HL-60 (cell line): Measurements from ENCODE around the gene CCDC85C.

Source experiments
- GABPA ChIP-seq: IDR thresholded peaks from 2 replicates; pipeline ENCODE4 v1.6.1; 2012; ENCODE audit warnings: low read depth
- POLR2AphosphoS5 ChIP-seq: IDR thresholded peaks from 2 replicates; pipeline ENCODE4 v1.6.1; 2012; ENCODE audit warnings: low read depth
- TF ChIP-seq, protein P1 (sequence below): IDR thresholded peaks from one replicate; pipeline ENCODE4 v1.5.1; 2011; ENCODE audit warnings: low read length, control low read depth, inconsistent platforms; ENCODE audit not compliant: insufficient read depth
- TF ChIP-seq, protein P2 (sequence below): IDR thresholded peaks from 2 replicates; pipeline ENCODE4 v1.6.1; 2012; ENCODE audit warnings: low read depth; ENCODE audit not compliant: insufficient replicate concordance

DNA sequence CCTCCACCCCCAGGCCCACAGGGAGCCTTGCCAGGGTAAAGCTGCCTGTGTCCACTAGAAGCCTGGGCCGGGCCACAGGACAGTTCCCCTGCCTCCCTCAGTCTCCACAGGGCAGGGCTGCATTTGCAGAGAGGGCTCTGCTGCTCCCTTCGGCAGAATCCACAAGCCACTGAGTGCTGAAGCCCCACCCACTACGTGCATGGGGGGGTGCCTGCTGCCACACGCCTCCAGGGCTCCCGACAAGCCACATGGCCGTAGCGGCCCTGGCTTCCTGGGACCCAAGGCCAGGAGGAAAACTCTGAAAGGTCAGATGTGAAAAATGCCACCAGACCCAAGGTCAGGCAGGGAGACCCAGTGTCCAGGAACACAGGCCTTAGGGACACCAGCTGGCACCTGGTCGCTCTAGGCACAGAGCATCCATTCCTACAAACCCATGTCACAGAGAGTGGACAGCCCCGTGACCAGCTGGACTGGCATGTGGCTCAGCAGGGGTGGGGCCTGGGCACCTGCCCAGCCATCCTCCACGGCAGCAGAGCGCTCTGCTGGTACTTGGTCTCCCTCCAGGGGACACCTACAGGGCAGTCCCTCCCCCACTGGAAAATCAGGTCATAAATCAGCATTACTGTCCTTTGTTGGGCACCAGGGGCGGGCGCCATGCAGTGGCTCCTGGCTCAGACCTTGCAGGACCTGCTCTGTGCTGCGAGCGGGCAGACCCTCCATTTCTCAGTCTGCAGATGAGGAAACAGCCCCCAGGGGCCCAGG, 42.9 kb downstream of the CCDC85C start:
- TF ChIP-seq GABPA (no peak), POLR2AphosphoS5 (no peak)
- TF ChIP-seq, protein P1, sequence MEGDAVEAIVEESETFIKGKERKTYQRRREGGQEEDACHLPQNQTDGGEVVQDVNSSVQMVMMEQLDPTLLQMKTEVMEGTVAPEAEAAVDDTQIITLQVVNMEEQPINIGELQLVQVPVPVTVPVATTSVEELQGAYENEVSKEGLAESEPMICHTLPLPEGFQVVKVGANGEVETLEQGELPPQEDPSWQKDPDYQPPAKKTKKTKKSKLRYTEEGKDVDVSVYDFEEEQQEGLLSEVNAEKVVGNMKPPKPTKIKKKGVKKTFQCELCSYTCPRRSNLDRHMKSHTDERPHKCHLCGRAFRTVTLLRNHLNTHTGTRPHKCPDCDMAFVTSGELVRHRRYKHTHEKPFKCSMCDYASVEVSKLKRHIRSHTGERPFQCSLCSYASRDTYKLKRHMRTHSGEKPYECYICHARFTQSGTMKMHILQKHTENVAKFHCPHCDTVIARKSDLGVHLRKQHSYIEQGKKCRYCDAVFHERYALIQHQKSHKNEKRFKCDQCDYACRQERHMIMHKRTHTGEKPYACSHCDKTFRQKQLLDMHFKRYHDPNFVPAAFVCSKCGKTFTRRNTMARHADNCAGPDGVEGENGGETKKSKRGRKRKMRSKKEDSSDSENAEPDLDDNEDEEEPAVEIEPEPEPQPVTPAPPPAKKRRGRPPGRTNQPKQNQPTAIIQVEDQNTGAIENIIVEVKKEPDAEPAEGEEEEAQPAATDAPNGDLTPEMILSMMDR = no peak
- TF ChIP-seq, protein P2, sequence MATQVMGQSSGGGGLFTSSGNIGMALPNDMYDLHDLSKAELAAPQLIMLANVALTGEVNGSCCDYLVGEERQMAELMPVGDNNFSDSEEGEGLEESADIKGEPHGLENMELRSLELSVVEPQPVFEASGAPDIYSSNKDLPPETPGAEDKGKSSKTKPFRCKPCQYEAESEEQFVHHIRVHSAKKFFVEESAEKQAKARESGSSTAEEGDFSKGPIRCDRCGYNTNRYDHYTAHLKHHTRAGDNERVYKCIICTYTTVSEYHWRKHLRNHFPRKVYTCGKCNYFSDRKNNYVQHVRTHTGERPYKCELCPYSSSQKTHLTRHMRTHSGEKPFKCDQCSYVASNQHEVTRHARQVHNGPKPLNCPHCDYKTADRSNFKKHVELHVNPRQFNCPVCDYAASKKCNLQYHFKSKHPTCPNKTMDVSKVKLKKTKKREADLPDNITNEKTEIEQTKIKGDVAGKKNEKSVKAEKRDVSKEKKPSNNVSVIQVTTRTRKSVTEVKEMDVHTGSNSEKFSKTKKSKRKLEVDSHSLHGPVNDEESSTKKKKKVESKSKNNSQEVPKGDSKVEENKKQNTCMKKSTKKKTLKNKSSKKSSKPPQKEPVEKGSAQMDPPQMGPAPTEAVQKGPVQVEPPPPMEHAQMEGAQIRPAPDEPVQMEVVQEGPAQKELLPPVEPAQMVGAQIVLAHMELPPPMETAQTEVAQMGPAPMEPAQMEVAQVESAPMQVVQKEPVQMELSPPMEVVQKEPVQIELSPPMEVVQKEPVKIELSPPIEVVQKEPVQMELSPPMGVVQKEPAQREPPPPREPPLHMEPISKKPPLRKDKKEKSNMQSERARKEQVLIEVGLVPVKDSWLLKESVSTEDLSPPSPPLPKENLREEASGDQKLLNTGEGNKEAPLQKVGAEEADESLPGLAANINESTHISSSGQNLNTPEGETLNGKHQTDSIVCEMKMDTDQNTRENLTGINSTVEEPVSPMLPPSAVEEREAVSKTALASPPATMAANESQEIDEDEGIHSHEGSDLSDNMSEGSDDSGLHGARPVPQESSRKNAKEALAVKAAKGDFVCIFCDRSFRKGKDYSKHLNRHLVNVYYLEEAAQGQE = no peak
